Endothelial cell (in vitro differentiated cells): Measurements from ENCODE around the gene GAGE10. TPM values are rescaled to one million over a fixed set of nuclear protein-coding genes. Genes with fewer than 3 reads are reported as not detected.

Experiments
- DNase-seq: peaks from one replicate; pipeline ENCODE4 v3.0.0; 2021; ENCODE audit warnings: low spot score
- H3K27ac Mint-ChIP-seq: one replicate; pipeline ENCODE4 v1.8.0; 2021; ENCODE audit warnings: mixed read lengths, inconsistent platforms; ENCODE audit not compliant: unreplicated experiment
- H3K27me3 Mint-ChIP-seq: one replicate; pipeline ENCODE4 v1.8.0; 2021; ENCODE audit warnings: mild to moderate bottlenecking, moderate library complexity, mixed read lengths, inconsistent platforms; ENCODE audit not compliant: unreplicated experiment
- H3K36me3 Mint-ChIP-seq: one replicate; pipeline ENCODE4 v1.8.0; 2021; ENCODE audit warnings: mild to moderate bottlenecking, low read depth, mixed read lengths, inconsistent platforms; ENCODE audit not compliant: unreplicated experiment
- H3K4me1 Mint-ChIP-seq: one replicate; pipeline ENCODE4 v1.8.0; 2021; ENCODE audit warnings: mild to moderate bottlenecking, mixed read lengths, inconsistent platforms; ENCODE audit not compliant: unreplicated experiment
- H3K4me3 Mint-ChIP-seq: one replicate; pipeline ENCODE4 v1.8.0; 2021; ENCODE audit warnings: mild to moderate bottlenecking, mixed read lengths, inconsistent platforms; ENCODE audit not compliant: unreplicated experiment
- H3K9me3 Mint-ChIP-seq: one replicate; pipeline ENCODE4 v1.8.0; 2021; ENCODE audit warnings: mixed read lengths, inconsistent platforms; ENCODE audit not compliant: unreplicated experiment
- total RNA-seq: library from RNA; stranded (reverse); fragmentation: NEBNext Ultra II Directional; extraction: Animal tissue kit (Norgen Biotek cat#: 25700); gene quantifications from one replicate; pipeline ENCODE4 v1.2.1, GENCODE V29; 2021; ENCODE audit not compliant: unreplicated experiment
- TF ChIP-seq, protein P1 (sequence below): fragments of 200-600 bp; sonication (generic); IDR thresholded peaks from one replicate; pipeline ENCODE4 v1.5.0; 2021; ENCODE audit warnings: antibody characterized with exemption; ENCODE audit not compliant: unreplicated experiment

Gene GAGE10
- total RNA-seq, 1 donor from 2014 or later, result not detected

DNA sequence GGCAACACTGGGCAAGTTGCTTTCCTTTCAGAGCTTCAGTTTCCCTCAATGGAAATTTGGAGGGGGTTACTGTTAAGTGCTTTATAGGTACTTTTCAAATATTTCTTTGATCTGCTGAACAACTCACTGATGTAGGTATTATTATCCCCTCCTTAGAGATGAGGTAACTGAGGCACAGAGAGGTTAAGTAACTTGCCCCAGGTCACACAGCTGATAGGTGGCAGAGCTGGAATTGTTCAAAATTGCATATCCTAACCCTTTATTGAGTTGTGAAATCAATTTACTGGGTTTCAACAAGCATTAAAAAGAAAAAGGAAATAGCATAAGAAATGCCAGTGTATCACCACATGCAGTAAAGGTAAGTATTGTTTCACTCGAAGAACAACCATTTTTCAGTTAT, 27.2 kb upstream of the GAGE10 start:
- TF ChIP-seq, protein P1, sequence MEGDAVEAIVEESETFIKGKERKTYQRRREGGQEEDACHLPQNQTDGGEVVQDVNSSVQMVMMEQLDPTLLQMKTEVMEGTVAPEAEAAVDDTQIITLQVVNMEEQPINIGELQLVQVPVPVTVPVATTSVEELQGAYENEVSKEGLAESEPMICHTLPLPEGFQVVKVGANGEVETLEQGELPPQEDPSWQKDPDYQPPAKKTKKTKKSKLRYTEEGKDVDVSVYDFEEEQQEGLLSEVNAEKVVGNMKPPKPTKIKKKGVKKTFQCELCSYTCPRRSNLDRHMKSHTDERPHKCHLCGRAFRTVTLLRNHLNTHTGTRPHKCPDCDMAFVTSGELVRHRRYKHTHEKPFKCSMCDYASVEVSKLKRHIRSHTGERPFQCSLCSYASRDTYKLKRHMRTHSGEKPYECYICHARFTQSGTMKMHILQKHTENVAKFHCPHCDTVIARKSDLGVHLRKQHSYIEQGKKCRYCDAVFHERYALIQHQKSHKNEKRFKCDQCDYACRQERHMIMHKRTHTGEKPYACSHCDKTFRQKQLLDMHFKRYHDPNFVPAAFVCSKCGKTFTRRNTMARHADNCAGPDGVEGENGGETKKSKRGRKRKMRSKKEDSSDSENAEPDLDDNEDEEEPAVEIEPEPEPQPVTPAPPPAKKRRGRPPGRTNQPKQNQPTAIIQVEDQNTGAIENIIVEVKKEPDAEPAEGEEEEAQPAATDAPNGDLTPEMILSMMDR, result no peak
- H3K4me1 Mint-ChIP-seq, result peaks cover 8% of the 10 kb centered on the region
- no peaks in the 10 kb centered on the region for H3K36me3 Mint-ChIP-seq
- H3K9me3 Mint-ChIP-seq, result no peaks in the 10 kb centered on the region
- no peak overlapping the region for H3K4me3 Mint-ChIP-seq
- no peak for DNase-seq
- peaks cover 5% of the 10 kb centered on the region for H3K27me3 Mint-ChIP-seq
- H3K27ac Mint-ChIP-seq, result no peak overlapping the region

DNA sequence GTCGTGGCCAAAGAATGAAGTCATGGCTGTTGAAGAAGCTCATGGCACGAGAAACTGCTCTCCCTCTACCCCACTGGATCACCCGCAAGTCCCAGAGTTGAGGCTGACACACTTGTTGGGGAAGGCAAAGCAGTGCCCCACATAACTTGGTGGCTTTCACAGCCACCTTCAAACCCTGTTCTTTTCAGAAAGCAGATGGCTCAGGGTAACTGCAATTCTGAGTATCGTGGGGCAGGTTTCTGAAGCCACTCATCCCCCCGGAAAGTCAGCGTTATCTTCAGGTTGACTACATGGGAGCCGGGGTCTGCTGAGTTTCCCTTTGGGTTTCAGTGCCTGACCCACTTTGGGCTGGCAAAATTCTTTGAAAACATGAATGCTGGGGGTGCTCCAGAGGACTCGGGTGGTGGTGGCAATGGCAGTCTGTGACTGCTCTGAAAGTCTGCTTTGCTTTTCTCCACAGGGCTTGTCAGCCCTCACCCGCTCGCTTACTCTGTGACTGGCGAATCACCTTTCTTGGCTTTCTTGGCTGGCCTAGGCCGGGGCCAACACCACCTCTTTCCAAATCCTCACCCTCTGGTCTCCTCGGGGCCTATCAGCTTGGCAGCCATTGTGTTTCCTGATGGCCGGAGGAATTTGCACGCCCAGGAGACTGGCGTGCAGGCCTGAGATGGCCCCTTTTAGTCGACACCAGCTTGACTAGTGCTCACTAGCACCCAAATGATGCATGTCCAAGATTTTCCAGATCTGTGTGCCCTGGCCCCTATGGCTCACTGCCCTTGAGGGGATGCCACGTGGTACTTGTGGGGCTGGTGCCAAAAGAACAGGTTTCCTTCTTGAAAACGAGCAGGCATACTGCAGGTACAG, 26.5 kb upstream of the GAGE10 start:
- Mint-ChIP-seq H3K36me3 (no peaks in the 10 kb centered on the region), H3K27me3 (no peaks in the 10 kb centered on the region), H3K4me1 (peaks cover 5% of the 10 kb centered on the region), H3K4me3 (no peak overlapping the region), H3K27ac (no peak overlapping the region), H3K9me3 (no peaks in the 10 kb centered on the region)
- TF ChIP-seq, protein P1, result no peak
- no peak for DNase-seq

DNA sequence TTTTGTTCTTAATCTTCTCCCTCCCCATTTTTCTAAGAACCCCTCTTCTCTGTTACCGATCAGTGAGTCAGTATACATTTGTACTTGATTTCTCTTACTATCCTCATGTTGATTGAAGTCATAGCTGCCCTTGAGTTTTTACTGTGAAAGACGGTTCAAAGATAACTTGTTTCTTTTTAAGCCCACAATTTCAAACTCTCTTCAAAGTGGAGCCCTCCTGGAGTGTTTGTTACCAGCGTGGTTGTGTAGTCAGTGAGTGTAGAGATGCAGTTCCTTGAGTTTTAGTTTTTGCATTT, 26.0 kb upstream of the GAGE10 start:
- TF ChIP-seq, protein P1, result no peak
- no peaks in the 10 kb centered on the region for H3K27me3 Mint-ChIP-seq
- no peaks in the 10 kb centered on the region for H3K9me3 Mint-ChIP-seq
- no peaks in the 10 kb centered on the region for H3K36me3 Mint-ChIP-seq
- no peak for DNase-seq
- no peak overlapping the region for H3K27ac Mint-ChIP-seq
- peaks cover 4% of the 10 kb centered on the region for H3K4me1 Mint-ChIP-seq
- no peak overlapping the region for H3K4me3 Mint-ChIP-seq

DNA sequence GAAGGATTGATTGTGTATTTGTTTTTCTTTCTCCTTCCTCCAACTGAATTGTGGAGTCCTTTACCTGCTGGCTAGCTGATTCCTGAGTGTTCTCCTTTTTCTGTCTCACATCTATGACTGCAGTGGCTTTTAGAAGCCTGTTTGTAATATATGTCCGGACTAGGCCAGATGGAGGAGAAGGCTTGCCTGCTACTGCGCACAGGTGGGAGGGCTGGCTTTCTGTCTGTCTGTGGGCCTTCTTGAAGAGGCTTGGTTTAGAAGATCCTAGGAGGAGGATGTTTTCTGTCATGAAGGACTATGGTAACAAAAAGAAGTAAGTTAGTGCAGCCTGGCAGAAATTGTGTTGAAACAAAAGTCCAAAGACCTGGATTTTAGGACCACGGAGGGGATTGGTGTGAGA, 25.4 kb upstream of the GAGE10 start:
- no peaks in the 10 kb centered on the region for H3K9me3 Mint-ChIP-seq
- H3K36me3 Mint-ChIP-seq, result no peaks in the 10 kb centered on the region
- H3K27ac Mint-ChIP-seq, result no peak overlapping the region
- no peak overlapping the region for H3K4me3 Mint-ChIP-seq
- H3K4me1 Mint-ChIP-seq, result no peaks in the 10 kb centered on the region
- peaks cover 2% of the 10 kb centered on the region for H3K27me3 Mint-ChIP-seq
- DNase-seq, result no peak
- TF ChIP-seq, protein P1, result no peak

DNA sequence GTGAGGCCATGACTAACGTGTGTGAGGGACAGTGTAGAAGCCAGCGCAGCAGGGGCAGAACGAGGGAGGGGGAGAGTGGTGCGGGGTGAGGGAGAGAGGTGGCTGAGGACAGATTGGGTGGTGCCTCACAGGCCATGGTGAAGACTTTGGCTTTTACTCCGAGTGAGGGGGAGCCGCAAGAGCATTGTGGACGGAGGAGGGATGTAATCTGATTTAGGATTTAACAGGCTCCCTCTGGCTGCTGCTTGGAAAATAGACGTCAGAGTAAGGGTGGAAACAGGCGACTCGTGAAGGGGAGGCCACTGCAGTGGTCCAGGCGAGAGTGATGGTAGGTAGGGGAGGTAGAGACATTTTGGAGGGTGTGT, 20.8 kb upstream of the GAGE10 start:
- TF ChIP-seq, protein P1, result no peak
- no peak overlapping the region for H3K27ac Mint-ChIP-seq
- no peaks in the 10 kb centered on the region for H3K36me3 Mint-ChIP-seq
- H3K4me1 Mint-ChIP-seq, result no peaks in the 10 kb centered on the region
- DNase-seq, result no peak
- H3K27me3 Mint-ChIP-seq, result peaks cover 2% of the 10 kb centered on the region
- no peaks in the 10 kb centered on the region for H3K9me3 Mint-ChIP-seq
- no peak overlapping the region for H3K4me3 Mint-ChIP-seq
